Upper lobe of right lung (tissue), 1 donor: ENCODE data around the gene DPYD. TPM values are rescaled to one million over a fixed set of nuclear protein-coding genes. Genes with fewer than 3 reads are reported as not detected.

Source experiments
- ATAC-seq: fragments of 200-7000 bp; cut with Tn5 transposase; one replicate; pipeline ENCODE4 v1.9.1; 2020; ENCODE audit warnings: mild to moderate bottlenecking, moderate library complexity
- DNase-seq: peaks from one replicate; pipeline ENCODE4 v3.0.0-alpha.2; 2020
- H3K27ac ChIP-seq: fragments of 200-600 bp; one replicate; pipeline ENCODE4 v1.8.0; 2022
- H3K27me3 ChIP-seq: fragments of 200-600 bp; one replicate; pipeline ENCODE4 v1.8.0; 2022; ENCODE audit warnings: mild to moderate bottlenecking
- H3K36me3 ChIP-seq: fragments of 200-600 bp; one replicate; pipeline ENCODE4 v1.8.0; 2022
- H3K4me1 ChIP-seq: fragments of 200-600 bp; one replicate; pipeline ENCODE4 v1.8.0; 2022
- H3K4me3 ChIP-seq: fragments of 200-600 bp; one replicate; pipeline ENCODE4 v1.8.0; 2022; ENCODE audit warnings: mild to moderate bottlenecking
- H3K9me3 ChIP-seq: fragments of 200-600 bp; one replicate; pipeline ENCODE4 v1.8.0; 2022
- intact Hi-C: fragments of 100-400 bp; cut with DNase I; formaldehyde crosslinking; loops from one replicate; pipeline ENCODE4 v1.11.0; 2022
- total RNA-seq: library from RNA; stranded (reverse); fragmentation: NEBNext Ultra II Directional; extraction: Animal tissue kit (Norgen Biotek cat#: 25700); gene quantifications from one replicate; pipeline ENCODE4 v1.2.1, GENCODE V29; 2021
- TF ChIP-seq, protein P1 (sequence below): fragments of 200-600 bp; IDR thresholded peaks from one replicate; pipeline ENCODE4 v1.8.0; 2022; ENCODE audit warnings: antibody characterized with exemption
- donor health status: DM: no; HTN: yes; CAD: no; lungs with severe emphysema.

DPYD gene
- total RNA-seq, 1 donor from 2014 or later: 82.7 TPM

- intact Hi-C loops: no loop called here
- no peak for ATAC-seq
- Histone ChIP-seq H3K4me3 (no peak overlapping the region), H3K27ac (no peak overlapping the region), H3K9me3 (no peaks in the 10 kb centered on the region), H3K4me1 (no peaks in the 10 kb centered on the region), H3K27me3 (no peaks in the 10 kb centered on the region), H3K36me3 (no peaks in the 10 kb centered on the region)
- no peak for DNase-seq
- TF ChIP-seq, protein P1, sequence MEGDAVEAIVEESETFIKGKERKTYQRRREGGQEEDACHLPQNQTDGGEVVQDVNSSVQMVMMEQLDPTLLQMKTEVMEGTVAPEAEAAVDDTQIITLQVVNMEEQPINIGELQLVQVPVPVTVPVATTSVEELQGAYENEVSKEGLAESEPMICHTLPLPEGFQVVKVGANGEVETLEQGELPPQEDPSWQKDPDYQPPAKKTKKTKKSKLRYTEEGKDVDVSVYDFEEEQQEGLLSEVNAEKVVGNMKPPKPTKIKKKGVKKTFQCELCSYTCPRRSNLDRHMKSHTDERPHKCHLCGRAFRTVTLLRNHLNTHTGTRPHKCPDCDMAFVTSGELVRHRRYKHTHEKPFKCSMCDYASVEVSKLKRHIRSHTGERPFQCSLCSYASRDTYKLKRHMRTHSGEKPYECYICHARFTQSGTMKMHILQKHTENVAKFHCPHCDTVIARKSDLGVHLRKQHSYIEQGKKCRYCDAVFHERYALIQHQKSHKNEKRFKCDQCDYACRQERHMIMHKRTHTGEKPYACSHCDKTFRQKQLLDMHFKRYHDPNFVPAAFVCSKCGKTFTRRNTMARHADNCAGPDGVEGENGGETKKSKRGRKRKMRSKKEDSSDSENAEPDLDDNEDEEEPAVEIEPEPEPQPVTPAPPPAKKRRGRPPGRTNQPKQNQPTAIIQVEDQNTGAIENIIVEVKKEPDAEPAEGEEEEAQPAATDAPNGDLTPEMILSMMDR: no peak
These were observed 846.9 kb downstream of the DPYD start for GRCh38 chr1:97073936-97074335.

DNA sequence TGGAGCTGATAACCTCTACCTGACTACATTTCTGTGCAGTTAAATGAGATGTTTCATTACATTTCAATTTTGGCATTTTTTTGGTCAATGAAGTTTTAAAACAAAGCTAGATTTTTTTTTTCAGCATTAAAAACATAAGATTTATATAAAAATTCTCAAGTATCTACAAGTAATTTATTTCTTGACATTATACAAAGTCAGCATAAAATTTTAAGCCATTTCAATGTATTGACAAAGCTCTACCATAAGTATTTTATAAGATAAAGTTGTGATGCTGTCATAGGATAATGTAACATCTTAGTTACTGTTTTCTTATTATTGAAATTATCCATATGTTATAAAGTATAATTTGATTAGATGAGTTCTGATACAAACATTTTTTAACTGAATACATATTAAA, 847.7 kb downstream of the DPYD start:
- no peak overlapping the region for H3K27ac ChIP-seq
- ATAC-seq: no peak
- H3K36me3 ChIP-seq: no peaks in the 10 kb centered on the region
- TF ChIP-seq, protein P1: no peak
- no peak for DNase-seq
- no peaks in the 10 kb centered on the region for H3K4me1 ChIP-seq
- intact Hi-C loops: no loop called here
- H3K9me3 ChIP-seq: no peaks in the 10 kb centered on the region
- H3K4me3 ChIP-seq: no peak overlapping the region
- no peaks in the 10 kb centered on the region for H3K27me3 ChIP-seq

GRCh38 chr1:97071173-97071572, 849.7 kb downstream of the DPYD start:
- TF ChIP-seq, protein P1: no peak

DNA sequence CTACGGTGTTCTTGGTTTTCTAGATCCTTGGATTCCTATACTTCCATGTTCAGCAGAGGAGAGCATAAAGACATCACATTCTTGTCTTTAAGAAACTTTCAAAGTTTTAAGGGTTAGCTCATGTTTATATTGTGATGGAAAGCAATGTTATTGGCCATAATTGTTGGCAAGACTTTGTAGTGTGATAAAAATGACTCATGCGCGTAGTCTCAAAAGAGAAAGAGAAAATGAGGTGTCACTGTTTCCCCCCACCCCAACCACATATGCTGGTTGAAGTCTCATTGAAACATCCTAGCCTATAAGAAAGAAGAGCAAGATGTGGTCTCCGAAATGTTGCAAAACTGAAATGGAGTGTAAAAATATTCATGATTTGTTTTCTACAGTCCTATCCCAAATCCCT, 850.5 kb downstream of the DPYD start:
- TF ChIP-seq, protein P1: no peak
- no peak overlapping the region for H3K27ac ChIP-seq
- H3K36me3 ChIP-seq: no peaks in the 10 kb centered on the region
- ATAC-seq: no peak
- no peaks in the 10 kb centered on the region for H3K27me3 ChIP-seq
- H3K9me3 ChIP-seq: no peaks in the 10 kb centered on the region
- no peak overlapping the region for H3K4me3 ChIP-seq
- H3K4me1 ChIP-seq: no peaks in the 10 kb centered on the region
- intact Hi-C loops: no loop called here
- DNase-seq: no peak

More at GRCh38 chr1:97071173-97071572, 849.7 kb downstream of the DPYD start:
- Histone ChIP-seq H3K27ac (no peak overlapping the region), H3K36me3 (no peaks in the 10 kb centered on the region), H3K4me3 (no peak overlapping the region), H3K9me3 (no peaks in the 10 kb centered on the region), H3K27me3 (no peaks in the 10 kb centered on the region), H3K4me1 (no peaks in the 10 kb centered on the region)
- ATAC-seq (no peak), DNase-seq (no peak)
- intact Hi-C loops: no loop called here

GRCh38 chr1:97069312-97069711, 851.5 kb downstream of the DPYD start:
- Histone ChIP-seq H3K4me1 (no peaks in the 10 kb centered on the region), H3K36me3 (no peaks in the 10 kb centered on the region), H3K4me3 (no peak overlapping the region), H3K9me3 (no peaks in the 10 kb centered on the region), H3K27ac (no peak overlapping the region), H3K27me3 (no peaks in the 10 kb centered on the region)
- DNase-seq: no peak
- intact Hi-C loops: no loop called here
- ATAC-seq: no peak
- TF ChIP-seq, protein P1: no peak

- Histone ChIP-seq H3K27ac (no peak overlapping the region), H3K36me3 (no peaks in the 10 kb centered on the region), H3K4me1 (no peaks in the 10 kb centered on the region), H3K9me3 (no peaks in the 10 kb centered on the region), H3K27me3 (no peaks in the 10 kb centered on the region), H3K4me3 (no peak overlapping the region)
- TF ChIP-seq, protein P1: no peak
- intact Hi-C loops: no loop called here
- ATAC-seq (no peak), DNase-seq (no peak)
These were observed 854.0 kb downstream of the DPYD start for GRCh38 chr1:97066860-97067259.
